ENCODE data around the gene CEP41.

CEP41 gene

DNA sequence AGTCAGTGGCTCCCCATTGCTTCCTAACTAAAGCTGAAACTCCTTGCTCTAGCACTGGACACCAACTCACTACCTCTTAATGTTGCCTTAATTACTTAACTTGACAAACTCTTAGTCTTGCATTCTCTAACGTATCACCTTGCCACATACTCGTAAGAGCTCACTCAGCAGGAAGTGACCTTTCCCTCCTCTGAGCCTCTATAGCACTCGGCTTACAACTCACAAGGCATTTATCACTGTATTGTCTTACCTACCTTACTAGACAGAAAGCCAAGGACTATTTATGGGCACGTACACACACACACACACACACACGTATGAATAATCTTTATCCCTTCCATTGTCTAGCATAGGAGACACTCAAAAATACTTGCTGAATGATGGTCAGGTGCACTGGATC is 21.2 kb downstream of the CEP41 start:
- TF ChIP-seq, protein P1, sequence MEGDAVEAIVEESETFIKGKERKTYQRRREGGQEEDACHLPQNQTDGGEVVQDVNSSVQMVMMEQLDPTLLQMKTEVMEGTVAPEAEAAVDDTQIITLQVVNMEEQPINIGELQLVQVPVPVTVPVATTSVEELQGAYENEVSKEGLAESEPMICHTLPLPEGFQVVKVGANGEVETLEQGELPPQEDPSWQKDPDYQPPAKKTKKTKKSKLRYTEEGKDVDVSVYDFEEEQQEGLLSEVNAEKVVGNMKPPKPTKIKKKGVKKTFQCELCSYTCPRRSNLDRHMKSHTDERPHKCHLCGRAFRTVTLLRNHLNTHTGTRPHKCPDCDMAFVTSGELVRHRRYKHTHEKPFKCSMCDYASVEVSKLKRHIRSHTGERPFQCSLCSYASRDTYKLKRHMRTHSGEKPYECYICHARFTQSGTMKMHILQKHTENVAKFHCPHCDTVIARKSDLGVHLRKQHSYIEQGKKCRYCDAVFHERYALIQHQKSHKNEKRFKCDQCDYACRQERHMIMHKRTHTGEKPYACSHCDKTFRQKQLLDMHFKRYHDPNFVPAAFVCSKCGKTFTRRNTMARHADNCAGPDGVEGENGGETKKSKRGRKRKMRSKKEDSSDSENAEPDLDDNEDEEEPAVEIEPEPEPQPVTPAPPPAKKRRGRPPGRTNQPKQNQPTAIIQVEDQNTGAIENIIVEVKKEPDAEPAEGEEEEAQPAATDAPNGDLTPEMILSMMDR (IDR thresholded peaks at IDR 0.05; ENCODE audit: low read depth, low read length), result no peak
- no peak overlapping the region for H3K4me3 ChIP-seq (ENCODE audit: low read depth, low read length)

DNA sequence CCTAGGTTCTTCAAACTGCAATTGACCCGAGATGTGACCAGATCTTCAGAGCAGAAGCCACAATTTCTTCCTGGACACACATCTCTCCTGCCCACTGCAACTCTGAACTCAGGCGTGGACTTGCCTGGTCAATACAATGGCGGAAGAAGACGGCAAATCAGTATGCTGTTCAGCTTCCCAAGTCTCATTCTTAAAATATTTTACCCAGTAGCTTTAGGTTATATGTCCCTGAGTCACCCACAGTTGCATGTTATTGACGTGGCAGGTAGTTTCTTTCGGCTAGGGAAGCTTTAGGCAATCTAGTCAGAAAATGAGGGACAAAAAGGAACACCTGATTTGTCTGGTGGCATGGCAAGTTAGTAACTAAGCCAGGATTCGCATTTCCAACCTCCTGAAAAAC is 22.5 kb downstream of the CEP41 start:
- TF ChIP-seq, protein P1 (IDR thresholded peaks at IDR 0.05; ENCODE audit: low read depth, low read length), result no peak
- H3K4me3 ChIP-seq (ENCODE audit: low read depth, low read length), result no peak overlapping the region

- TF ChIP-seq, protein P1 (IDR thresholded peaks at IDR 0.05; ENCODE audit: low read depth, low read length), result no peak
- H3K4me3 ChIP-seq (ENCODE audit: low read depth, low read length), result no peak overlapping the region
These were observed 23.6 kb downstream of the CEP41 start for GRCh38 chr7:130417213-130417612.

DNA sequence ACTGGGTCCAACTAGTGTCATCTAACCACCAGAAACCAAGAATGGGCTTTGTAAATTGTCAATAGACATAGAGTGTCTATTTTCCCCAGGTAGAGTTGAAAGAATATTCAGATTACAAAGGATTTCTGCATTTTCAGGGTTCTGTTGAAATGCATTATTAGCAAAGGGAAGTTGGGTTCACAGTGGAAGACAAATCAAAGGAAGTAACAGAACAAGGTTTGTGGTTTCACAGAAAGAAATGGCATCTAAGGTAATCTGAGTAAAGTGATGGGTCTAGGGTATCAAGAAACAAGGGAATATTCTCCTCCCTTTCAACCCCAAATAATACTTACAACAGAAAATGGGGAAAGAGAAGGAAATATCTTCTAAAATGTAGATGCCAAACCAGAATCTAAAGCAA is 25.8 kb downstream of the CEP41 start:
- H3K4me3 ChIP-seq (ENCODE audit: low read depth, low read length), result no peak overlapping the region
- TF ChIP-seq, protein P1 (IDR thresholded peaks at IDR 0.05; ENCODE audit: low read depth, low read length), result no peak

- no peak overlapping the region for H3K4me3 ChIP-seq (ENCODE audit: low read depth, low read length)
- TF ChIP-seq, protein P1 (IDR thresholded peaks at IDR 0.05; ENCODE audit: low read depth, low read length), result no peak
These were observed 27.6 kb downstream of the CEP41 start for GRCh38 chr7:130413201-130413600.

- TF ChIP-seq, protein P1 (IDR thresholded peaks at IDR 0.05; ENCODE audit: low read depth, low read length), result no peak
- H3K4me3 ChIP-seq (ENCODE audit: low read depth, low read length), result no peak overlapping the region
These were observed 29.8 kb downstream of the CEP41 start for GRCh38 chr7:130410868-130411541.

GRCh38 chr7:130409712-130410072 is 31.1 kb downstream of the CEP41 start:
- TF ChIP-seq, protein P1 (IDR thresholded peaks at IDR 0.05; ENCODE audit: low read depth, low read length), result no peak

More at GRCh38 chr7:130409712-130410072, 31.1 kb downstream of the CEP41 start:
- no peak overlapping the region for H3K4me3 ChIP-seq (ENCODE audit: low read depth, low read length)

Measured in WI38 (cell line).